GM21737 (cell line): ENCODE measurements around the gene IQSEC1.

Source experiments
- ATAC-seq: cut with Tn5 transposase; IDR thresholded peaks from one replicate; pipeline ENCODE4 v1.9.1; 2021; ENCODE audit warnings: mild to moderate bottlenecking, moderate library complexity; ENCODE audit not compliant: unreplicated experiment

The IQSEC1 gene

GRCh38 chr3:12902181-12902999 lies 170.8 kb downstream of the IQSEC1 start:
- no peak for ATAC-seq

GRCh38 chr3:12901623-12902045 lies 171.6 kb downstream of the IQSEC1 start:
- ATAC-seq: no peak

GRCh38 chr3:12900885-12901411 lies 172.3 kb downstream of the IQSEC1 start:
- ATAC-seq: no peak

DNA sequence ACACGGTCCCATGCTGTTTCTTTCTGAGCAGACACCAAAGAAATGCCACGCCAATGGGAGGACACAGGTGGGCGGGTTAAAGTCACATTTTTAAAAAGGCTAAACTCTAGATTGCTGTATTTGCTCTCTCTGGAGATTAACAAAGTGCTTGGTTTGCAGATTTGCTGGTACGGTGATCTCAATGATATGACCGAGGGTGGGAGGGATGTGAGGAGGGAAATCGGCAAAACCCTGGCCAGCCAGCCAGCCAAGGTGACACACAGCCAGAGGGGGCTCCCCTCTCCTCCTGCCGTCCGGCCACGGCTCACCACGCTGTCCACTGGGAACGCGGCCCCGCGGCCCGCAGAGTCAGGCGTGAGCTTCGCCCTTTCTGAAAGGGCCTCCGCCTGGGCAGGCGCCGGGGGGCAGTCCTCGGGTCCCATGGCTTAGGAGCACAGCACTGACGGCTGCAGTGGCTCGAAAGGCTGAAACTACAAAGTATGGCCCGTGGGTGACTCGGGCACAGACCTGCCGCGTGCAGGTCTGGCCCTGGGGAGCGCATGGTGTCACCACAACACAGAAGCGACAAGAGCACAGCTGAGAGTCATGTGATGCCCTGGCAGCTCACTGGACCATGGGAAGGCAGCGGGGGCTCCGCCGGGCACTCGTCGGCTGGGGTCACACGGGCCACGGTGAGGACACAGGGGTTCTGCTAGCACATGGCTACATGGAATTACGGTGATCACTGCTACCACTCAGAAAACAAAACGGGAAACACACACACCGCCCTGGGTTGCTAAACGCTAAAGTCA lies 174.1 kb downstream of the IQSEC1 start:
- ATAC-seq: no peak

DNA sequence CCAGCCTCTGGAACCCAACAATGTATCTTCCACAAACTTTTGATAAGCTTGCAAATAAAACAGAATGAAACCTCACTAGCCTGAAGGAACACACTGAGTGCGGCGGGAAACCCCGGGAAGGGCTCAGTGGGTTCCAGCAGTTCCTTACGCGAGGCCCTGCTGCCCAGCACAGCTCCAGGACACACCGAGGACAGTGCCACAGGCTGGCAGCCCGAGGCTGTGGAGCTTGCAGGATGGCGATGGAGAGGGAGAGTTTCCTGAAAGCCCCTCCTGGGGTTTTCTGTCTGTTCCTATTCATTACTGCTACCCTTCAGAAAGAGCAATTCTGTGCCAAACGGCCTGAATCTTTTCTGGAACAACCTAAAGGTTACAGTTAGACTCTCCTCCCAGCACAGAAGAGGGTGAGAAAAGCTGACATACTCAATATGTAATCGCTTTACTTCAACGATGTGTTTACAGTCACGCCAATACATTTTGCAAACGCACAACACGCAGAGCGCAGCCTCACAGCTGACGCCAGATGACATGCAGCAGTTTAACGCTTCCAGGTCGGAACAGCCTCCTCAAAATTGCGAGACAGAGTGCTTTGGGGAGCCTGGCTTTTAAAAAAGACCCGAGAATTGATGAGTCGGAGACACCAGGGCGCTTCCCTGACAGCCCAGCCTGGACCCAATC lies 174.8 kb downstream of the IQSEC1 start:
- ATAC-seq: no peak

- no peak for ATAC-seq
These were observed 175.6 kb downstream of the IQSEC1 start for GRCh38 chr3:12897381-12898289.

- no peak for ATAC-seq
These were observed 176.9 kb downstream of the IQSEC1 start for GRCh38 chr3:12896063-12896985.

DNA sequence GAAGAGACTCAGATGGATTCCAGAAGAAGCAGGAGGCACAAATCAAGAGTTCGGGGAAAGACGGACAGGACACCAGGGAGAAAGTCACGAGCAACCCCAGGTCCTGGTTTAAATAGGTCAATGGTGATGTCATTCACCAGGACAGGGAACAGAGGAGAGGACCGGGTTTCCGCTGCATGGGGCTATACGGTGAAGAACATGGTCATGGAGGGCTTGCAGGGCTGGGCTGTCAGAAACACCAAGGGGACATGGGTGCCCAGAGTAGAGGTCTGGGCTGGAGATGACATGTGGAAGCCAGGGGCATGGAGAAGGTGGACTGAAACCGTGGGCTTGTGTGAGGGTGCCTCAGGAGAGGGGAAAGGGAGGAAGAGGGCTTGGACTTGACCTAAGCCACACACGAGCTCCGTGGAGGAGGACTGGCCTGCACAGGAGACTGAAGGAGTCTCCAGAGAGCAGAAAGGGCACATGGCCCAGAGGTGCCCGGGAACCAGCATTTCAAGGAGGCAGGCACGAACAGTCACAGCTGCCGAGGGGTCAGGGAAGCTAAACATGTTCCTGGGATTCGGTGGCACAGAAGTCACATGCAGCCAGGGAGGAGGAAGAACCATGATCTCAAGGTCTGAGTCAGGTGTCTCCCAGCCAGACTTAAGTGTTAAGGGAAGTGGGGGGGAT lies 177.7 kb downstream of the IQSEC1 start:
- no peak for ATAC-seq

DNA sequence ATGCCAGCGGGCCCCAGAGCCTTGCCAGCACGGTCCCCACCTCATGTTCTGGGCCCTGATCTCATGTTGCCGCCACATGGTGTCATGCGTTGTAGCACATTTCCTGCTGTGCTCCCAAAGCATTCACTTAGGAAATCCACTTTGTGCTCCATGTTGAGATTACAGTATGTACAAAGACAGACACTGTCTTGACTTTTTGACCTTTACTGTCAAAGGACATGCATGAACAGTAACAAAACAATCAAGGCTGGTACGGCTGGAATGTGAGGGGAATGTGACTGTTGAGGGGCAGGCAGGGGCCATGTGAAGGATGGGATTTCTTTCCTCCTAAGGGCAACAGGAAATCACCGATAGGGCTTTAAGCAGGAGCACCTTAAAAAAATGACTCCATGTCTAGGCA lies 178.6 kb downstream of the IQSEC1 start:
- no peak for ATAC-seq

GRCh38 chr3:12893852-12894251 lies 179.4 kb downstream of the IQSEC1 start:
- no peak for ATAC-seq

DNA sequence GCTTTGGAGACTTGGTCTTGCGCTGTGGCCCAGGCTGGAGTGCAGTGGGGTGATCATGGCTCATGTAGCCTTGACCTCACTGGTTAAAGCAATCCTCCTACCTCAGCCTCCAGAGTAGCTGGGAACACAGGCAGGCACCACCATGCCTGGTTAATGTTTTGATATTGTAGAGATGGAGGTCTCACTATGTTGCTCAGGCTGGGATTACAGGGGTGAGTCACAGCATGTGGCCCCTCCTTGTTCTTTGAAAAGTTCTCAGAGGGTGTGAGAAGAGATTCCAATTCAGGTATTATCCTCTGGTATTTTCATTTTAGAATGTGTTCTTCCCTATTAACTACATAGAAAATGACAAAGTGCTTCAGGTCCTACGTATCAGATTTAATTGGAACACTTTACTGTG lies 180.0 kb downstream of the IQSEC1 start:
- ATAC-seq: no peak

- no peak for ATAC-seq
These were observed 180.4 kb downstream of the IQSEC1 start for GRCh38 chr3:12892840-12893189.

DNA sequence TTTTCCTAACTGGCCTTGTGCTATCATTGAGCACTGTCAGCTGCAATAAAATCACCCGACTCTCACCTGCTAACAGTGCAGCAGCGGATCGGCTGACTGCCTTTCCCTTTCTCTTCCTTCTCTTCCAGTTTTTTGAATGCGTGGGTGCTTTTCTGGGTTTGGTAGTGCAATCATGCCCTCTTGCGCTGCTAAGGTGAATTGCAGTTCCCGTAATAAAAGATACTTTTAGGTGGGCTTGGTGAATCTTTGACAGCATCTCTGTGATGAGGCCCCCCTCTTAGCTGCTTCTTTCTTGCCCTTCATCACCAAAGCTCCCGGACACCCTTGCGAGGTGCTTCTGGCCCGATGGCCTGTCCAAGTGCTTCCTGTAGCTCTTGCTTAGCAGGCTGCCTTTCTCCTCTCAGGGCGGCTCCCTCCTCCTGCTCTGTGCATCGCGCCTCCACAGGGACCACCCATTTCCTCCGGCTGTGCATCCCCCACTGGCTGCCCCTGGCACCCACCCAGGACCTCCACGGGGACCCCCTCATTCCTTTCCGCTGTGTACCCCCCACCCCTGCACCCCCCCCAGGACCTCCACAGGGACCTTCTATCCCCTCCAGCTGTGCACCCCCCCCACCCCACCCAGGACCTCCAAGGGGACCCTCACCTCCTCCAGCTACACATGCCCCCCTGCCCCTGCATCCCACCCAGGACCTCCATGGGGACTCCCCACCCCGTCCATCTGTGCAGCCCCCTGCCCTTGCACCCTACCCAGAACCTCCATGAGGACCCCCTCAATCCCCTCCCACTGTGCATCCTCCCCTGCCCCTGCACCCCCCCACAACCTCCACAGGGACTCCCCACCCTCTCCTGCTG lies 181.0 kb downstream of the IQSEC1 start:
- ATAC-seq: no peak

DNA sequence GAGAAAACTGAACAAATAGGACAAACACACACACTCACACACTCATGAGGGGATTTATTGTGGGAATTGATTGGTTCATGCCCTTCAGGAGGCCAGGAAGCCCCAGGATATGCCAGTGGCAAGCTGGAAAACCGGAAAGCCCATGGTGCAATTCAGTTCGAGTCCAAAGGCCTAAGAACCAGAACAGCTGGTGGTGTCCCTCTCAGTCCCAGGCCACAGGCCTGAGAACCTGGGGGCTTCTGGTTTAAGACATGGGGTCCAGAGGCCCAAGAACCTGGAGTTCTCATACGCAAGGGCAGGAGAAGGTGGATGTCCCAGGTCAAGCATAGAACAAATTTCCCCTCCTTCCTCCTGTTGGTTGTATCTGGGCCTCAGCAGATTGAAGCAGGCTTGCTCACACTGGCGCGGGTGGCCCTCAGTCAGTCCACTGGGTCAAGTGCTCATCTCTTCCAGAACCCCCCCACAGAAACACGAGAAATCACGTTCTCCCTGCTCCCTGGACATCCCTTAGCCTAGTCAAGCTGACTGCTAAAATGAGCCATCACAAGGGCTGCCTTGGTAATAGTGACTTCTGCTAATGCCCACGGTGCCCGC lies 181.7 kb downstream of the IQSEC1 start:
- ATAC-seq: no peak

DNA sequence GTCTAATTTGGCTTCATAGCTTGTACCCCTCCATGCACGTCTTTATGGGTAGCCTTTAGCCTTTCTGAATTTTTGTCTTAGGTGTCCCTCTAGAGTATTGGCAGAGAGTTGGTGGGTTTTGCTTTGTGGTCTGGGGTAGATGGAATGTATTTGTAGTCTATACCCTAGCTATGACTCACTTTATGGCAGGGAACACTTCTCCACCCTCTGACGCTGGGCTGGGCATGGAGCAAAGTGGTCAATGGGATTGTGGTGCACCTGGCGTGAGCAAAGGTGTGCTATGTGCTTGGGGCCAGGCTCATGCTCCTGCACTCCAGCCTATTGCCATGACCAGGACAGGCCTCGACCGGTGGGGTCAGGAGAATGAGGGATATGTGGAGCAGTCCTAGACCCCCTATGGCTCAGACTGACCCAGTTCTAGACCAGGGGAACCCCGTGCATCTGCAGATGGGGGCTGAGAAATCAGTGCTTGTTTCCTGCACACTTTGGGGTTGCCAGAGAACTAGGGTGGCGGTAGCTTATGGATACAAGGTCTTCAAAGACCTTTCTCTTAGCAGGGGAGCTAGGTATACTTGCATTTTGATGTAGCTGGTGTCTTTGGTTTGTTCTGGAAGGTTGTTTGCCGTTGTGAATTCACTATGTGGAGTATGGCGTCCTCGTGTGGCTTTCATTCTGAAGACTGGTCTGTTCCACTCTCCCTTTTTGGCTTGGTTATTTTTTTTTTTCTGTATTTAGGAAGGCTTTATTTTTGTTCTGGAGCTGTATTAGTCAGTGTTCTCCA lies 182.4 kb downstream of the IQSEC1 start:
- ATAC-seq: no peak

DNA sequence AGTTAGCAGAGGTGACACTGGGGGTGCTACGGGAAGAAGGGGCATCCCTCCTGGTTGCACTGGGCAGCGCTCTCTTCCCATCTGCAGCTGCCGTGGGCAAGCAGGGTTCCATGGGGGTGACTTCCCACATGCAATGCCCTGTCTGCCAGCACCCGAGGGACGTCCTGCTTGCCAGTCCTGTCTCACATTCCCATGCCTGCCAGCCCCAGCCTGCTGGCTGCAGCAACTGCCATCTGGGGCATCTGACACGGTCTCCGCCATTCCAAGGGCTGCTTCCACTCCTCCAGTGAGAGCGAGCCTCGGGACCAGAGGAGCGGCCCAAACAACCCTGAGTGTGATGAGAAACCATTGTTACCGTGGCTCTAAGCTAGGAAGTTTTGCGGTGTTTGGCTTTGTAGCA lies 186.5 kb downstream of the IQSEC1 start:
- no peak for ATAC-seq
